PC-9 (cell line): ENCODE measurements around the gene MTUS2. TPM values are rescaled to one million over a fixed set of nuclear protein-coding genes. Genes with fewer than 3 reads are reported as not detected.

Experiments used
- BruUV-seq: library from RNA; stranded (reverse); fragments of 400-500 nt; replicated peaks from 2 replicates; lab custom pipeline; 2021; lab: Mats Ljungman, UMichigan
- CTCF ChIA-PET: fragments of 300-600 bp; sonication (Branson Sonifier 250); formaldehyde crosslinking; loops from one replicate; lab custom pipeline; 2022; ENCODE audit warnings: antibody characterized with exemption; lab: Charles Lee
- POLR2A ChIA-PET: fragments of 300-600 bp; sonication (Branson Sonifier 250); formaldehyde crosslinking; loops from one replicate; lab custom pipeline; 2022; ENCODE audit warnings: antibody characterized with exemption; ENCODE audit not compliant: unreplicated experiment; lab: Charles Lee
- DNase-seq, 2 experiments: peaks; one replicate each; pipeline versions ENCODE4 v3.0.0 to v3.0.0-alpha.2; 2015 to 2022; ENCODE audit warnings: mixed read lengths in 1 of 2
- H2AFZ ChIP-seq: fragments of 200-600 bp; sonication (generic); 2 replicates; pipeline ENCODE4 v1.8.1; 2017; ENCODE audit warnings: antibody characterized with exemption
- H3F3A ChIP-seq: fragments of 200-600 bp; sonication (generic); 2 replicates; pipeline ENCODE4 v1.8.1; 2017; ENCODE audit warnings: antibody characterized with exemption, mild to moderate bottlenecking, low read depth; ENCODE audit not compliant: insufficient read depth
- H3K27ac ChIP-seq: fragments of 200-600 bp; sonication (generic); 2 replicates; pipeline ENCODE4 v1.6.1; 2016; ENCODE audit warnings: mixed run types
- H3K27me3 ChIP-seq: fragments of 200-600 bp; sonication (generic); 2 replicates; pipeline ENCODE4 v1.6.1; 2016; ENCODE audit warnings: low read depth, mixed run types; ENCODE audit not compliant: insufficient read depth
- H3K36me3 ChIP-seq: fragments of 200-600 bp; sonication (generic); 2 replicates; pipeline ENCODE4 v1.6.1; 2016; ENCODE audit warnings: low read depth, mixed run types
- H3K4me1 ChIP-seq: fragments of 200-600 bp; sonication (generic); replicated peaks from 2 replicates; pipeline ENCODE4 v1.6.1; 2016; ENCODE audit warnings: mixed run types; ENCODE audit not compliant: insufficient read depth
- H3K4me2 ChIP-seq: fragments of 200-600 bp; sonication (generic); 2 replicates; pipeline ENCODE4 v1.6.1; 2017; ENCODE audit warnings: mixed run types
- H3K4me3 ChIP-seq: fragments of 200-600 bp; sonication (generic); 2 replicates; pipeline ENCODE4 v1.6.1; 2016; ENCODE audit warnings: mixed run types
- H3K79me2 ChIP-seq: fragments of 200-600 bp; sonication (generic); 2 replicates; pipeline ENCODE4 v1.6.1; 2017; ENCODE audit warnings: low read depth, mixed run types
- H3K9me2 ChIP-seq: fragments of 200-600 bp; sonication (generic); 2 replicates; pipeline ENCODE4 v1.8.1; 2017; ENCODE audit warnings: mild to moderate bottlenecking; ENCODE audit not compliant: insufficient read depth
- H3K9me3 ChIP-seq: fragments of 200-600 bp; sonication (generic); 2 replicates; pipeline ENCODE4 v1.8.1; 2016; ENCODE audit warnings: low read depth; ENCODE audit not compliant: insufficient read depth
- H4K20me1 ChIP-seq: fragments of 200-600 bp; sonication (generic); 2 replicates; pipeline ENCODE4 v1.8.1; 2017; ENCODE audit not compliant: insufficient read depth
- CTCF ChIP-seq: fragments of 200-600 bp; sonication (generic); conservative IDR thresholded peaks from 2 replicates; pipeline ENCODE4 v1.6.1; 2017; ENCODE audit warnings: mixed run types, antibody characterized with exemption, mild to moderate bottlenecking, moderate library complexity
- EZH2 ChIP-seq: fragments of 200-600 bp; sonication (generic); IDR thresholded peaks from 2 replicates; pipeline ENCODE4 v1.8.0; 2017; ENCODE audit warnings: antibody characterized with exemption, low read depth
- intact Hi-C: fragments of 100-400 bp; cut with micrococcal nuclease; formaldehyde crosslinking; loops from one replicate; pipeline ENCODE4 v1.10.0; 2022; ENCODE audit not compliant: unreplicated experiment
- total RNA-seq: library from RNA; stranded (reverse); gene quantifications from 2 replicates; pipeline ENCODE4 v1.2.3, GENCODE V29; 2021

Gene MTUS2
- total RNA-seq, 1 experiment from 2014 or later = not detected

GRCh38 chr13:29160862-29161261, 340.7 kb downstream of the MTUS2 start:
- no peaks in the 10 kb centered on the region for H3K9me2 ChIP-seq
- DNase-seq = no peak
- no peaks in the 10 kb centered on the region for H4K20me1 ChIP-seq
- H3K27me3 ChIP-seq = peaks cover 61% of the 10 kb centered on the region
- H3K36me3 ChIP-seq = no peaks in the 10 kb centered on the region
- H3K4me2 ChIP-seq = no peak overlapping the region
- H3K4me3 ChIP-seq = no peak overlapping the region
- H3K4me1 ChIP-seq = no peaks in the 10 kb centered on the region
- H3K27ac ChIP-seq = no peak overlapping the region
- H3K79me2 ChIP-seq = no peaks in the 10 kb centered on the region
- POLR2A ChIA-PET = no interaction called here
- intact Hi-C loops = no loop called here
- TF ChIP-seq EZH2 = no peak
- TF ChIP-seq CTCF = no peak
- CTCF ChIA-PET = no interaction called here
- H3K9me3 ChIP-seq = no peaks in the 10 kb centered on the region
- BruUV-seq = no TSS peak
- H2AFZ ChIP-seq = no peak overlapping the region
- no peaks in the 10 kb centered on the region for H3F3A ChIP-seq

GRCh38 chr13:29161676-29162075, 341.5 kb downstream of the MTUS2 start:
- BruUV-seq = no TSS peak
- Histone ChIP-seq H3K9me2 (no peaks in the 10 kb centered on the region), H3K27ac (no peak overlapping the region), H3K9me3 (no peaks in the 10 kb centered on the region), H3K27me3 (peaks cover 65% of the 10 kb centered on the region), H2AFZ (no peak overlapping the region), H3K4me3 (no peak overlapping the region), H3K4me2 (no peak overlapping the region), H3K79me2 (no peaks in the 10 kb centered on the region), H3K36me3 (no peaks in the 10 kb centered on the region), H3K4me1 (no peaks in the 10 kb centered on the region), H3F3A (no peaks in the 10 kb centered on the region), H4K20me1 (no peaks in the 10 kb centered on the region)
- TF ChIP-seq EZH2 = no peak
- no peak for TF ChIP-seq CTCF
- DNase-seq = no peak
- CTCF ChIA-PET = no interaction called here
- intact Hi-C loops = no loop called here
- POLR2A ChIA-PET = no interaction called here

- Histone ChIP-seq H3K9me2 (no peaks in the 10 kb centered on the region), H4K20me1 (no peaks in the 10 kb centered on the region), H3K4me2 (no peak overlapping the region), H3K9me3 (no peaks in the 10 kb centered on the region), H3F3A (no peaks in the 10 kb centered on the region), H3K4me3 (no peak overlapping the region), H2AFZ (no peak overlapping the region), H3K27ac (no peak overlapping the region), H3K27me3 (peaks cover 61% of the 10 kb centered on the region), H3K36me3 (no peaks in the 10 kb centered on the region), H3K4me1 (no peaks in the 10 kb centered on the region), H3K79me2 (no peaks in the 10 kb centered on the region)
- DNase-seq = no peak
- ChIA-PET CTCF (no interaction called here), POLR2A (no interaction called here)
- TF ChIP-seq EZH2 (no peak), CTCF (no peak)
- BruUV-seq = no TSS peak
- intact Hi-C loops = no loop called here
These were observed 342.6 kb downstream of the MTUS2 start for GRCh38 chr13:29162638-29163235.
